Sigmoid colon (tissue), 4 donors: ENCODE data around the gene ODC1.

Experiments
- CTCF ChIP-seq, 4 experiments: fragments of 450-650 bp in 3 of 4; fragments of 200-600 bp in 1 of 4; IDR thresholded peaks; one replicate each; pipeline ENCODE4 v1.5.1; 2016 to 2019; ENCODE audit warnings: antibody characterized with exemption in 4 of 4, mild to moderate bottlenecking in 3 of 4, moderate library complexity in 2 of 4
- EP300 ChIP-seq, 4 donors: sonication (generic); formaldehyde crosslinking; IDR thresholded peaks; one replicate each; pipeline ENCODE4 v1.6.1; 2017; ENCODE audit warnings: antibody characterized with exemption in 4 of 4
- POLR2AphosphoS5 ChIP-seq, 4 donors: sonication (generic); formaldehyde crosslinking; IDR thresholded peaks; one replicate each; pipeline ENCODE4 v1.6.1; 2017; ENCODE audit warnings: antibody characterized with exemption in 4 of 4

- TF ChIP-seq CTCF (IDR thresholded peaks at IDR 0.05), result no peak
- no peak for TF ChIP-seq EP300 (IDR thresholded peaks at IDR 0.05)
- TF ChIP-seq POLR2AphosphoS5 (IDR thresholded peaks at IDR 0.05), result no peak
Measured at GRCh38 chr2:10495988-10496313, 47.8 kb upstream of the ODC1 start.
